BE2C (cell line): ENCODE measurements around the gene CD1D. TPM values are rescaled to one million over a fixed set of nuclear protein-coding genes. Genes with fewer than 3 reads are reported as not detected.

Experiments
- DNase-seq: peaks from one replicate; pipeline ENCODE4 v3.0.0-alpha.2; 2020
- H3K27me3 ChIP-seq: fragments of 250-450 bp; sonication (Bioruptor Pico); 2 replicates; pipeline ENCODE4 v1.5.1; 2020; ENCODE audit warnings: mild to moderate bottlenecking
- H3K36me3 ChIP-seq: fragments of 250-450 bp; sonication (Bioruptor Pico); 2 replicates; pipeline ENCODE4 v1.5.1; 2020; ENCODE audit warnings: mild to moderate bottlenecking
- H3K4me1 ChIP-seq: fragments of 250-450 bp; sonication (Bioruptor Pico); 2 replicates; pipeline ENCODE4 v1.5.1; 2020
- H3K4me3 ChIP-seq: 2 replicates; pipeline ENCODE4 v1.5.1; 2011; ENCODE audit warnings: low read depth, low read length
- H3K9me3 ChIP-seq: fragments of 250-450 bp; sonication (Bioruptor Pico); 2 replicates; pipeline ENCODE4 v1.5.1; 2020
- CTCF ChIP-seq: IDR thresholded peaks from 2 replicates; pipeline ENCODE4 v1.5.1; 2012; ENCODE audit warnings: mild to moderate bottlenecking, low read depth, low read length
- polyA plus RNA-seq: library from polyadenylated mRNA; unstranded; fragments of >200 nt; gene quantifications from one replicate; pipeline ENCODE4 v1.2.1, GENCODE V29; 2012; ENCODE audit warnings: low read depth, missing spikeins; ENCODE audit not compliant: insufficient read length, insufficient read depth

CD1D gene
- polyA plus RNA-seq = not detected

- Histone ChIP-seq H3K9me3 (no peaks in the 10 kb centered on the region), H3K36me3 (no peaks in the 10 kb centered on the region), H3K4me3 (no peak within 1 kb of the TSS; the same call in 1 of the 2 replicates), H3K27me3 (peaks cover 60% of the 10 kb centered on the region), H3K4me1 (no peaks in the 10 kb centered on the region)
- TF ChIP-seq CTCF = no peak
- peak; percentile 18 for DNase-seq
Measured at GRCh38 chr1:158180741-158181576, at the start of gene CD1D. Gene CD1D (plus strand): TSS chr1:158180895. CDS start chr1:158181102, 207 bp downstream.

DNA sequence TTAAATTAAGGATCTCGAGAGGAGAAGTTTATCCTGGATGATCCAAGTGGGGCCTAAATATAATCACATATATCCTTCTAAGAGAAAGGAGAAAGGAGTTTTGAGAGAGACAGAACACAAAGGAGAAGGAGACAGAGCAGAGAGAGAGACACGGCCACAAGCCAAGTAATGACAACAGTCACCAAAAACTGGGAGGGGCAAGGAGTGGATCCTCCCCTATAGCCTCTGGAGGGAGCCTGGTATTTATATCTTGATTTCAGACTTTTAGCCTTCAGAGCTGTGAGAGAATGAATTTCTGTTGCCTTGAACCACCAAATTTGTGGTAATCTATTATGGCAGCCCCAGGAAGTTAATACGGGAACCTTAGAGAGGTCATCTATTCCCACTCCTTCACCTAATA lies 49.5 kb upstream of the CD1D start:
- TF ChIP-seq CTCF = no peak
- H3K27me3 ChIP-seq = no peaks in the 10 kb centered on the region
- H3K9me3 ChIP-seq = no peaks in the 10 kb centered on the region
- no peak for DNase-seq
- H3K36me3 ChIP-seq = no peaks in the 10 kb centered on the region
- H3K4me1 ChIP-seq = no peaks in the 10 kb centered on the region
- no peak overlapping the region for H3K4me3 ChIP-seq

DNA sequence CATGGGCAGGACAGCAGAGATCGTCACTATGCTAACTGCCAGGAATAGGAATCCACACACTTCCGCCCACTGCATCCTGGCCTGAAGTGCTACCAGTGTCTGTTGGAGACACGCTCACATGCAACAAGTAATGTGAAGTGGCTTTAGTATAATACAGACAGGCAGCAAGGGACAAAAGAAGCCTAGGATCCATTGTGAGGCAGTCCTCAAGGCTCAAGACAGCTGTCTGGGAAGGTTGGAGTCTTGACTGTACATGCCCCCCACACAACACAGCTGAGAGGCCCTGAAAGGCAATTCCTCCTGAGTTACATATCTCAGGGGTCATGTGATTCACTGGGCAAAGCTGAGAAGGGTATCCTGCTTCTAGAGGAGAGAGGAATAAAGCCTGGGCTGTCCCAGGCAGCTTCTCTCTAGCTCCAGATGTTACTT lies 39.9 kb upstream of the CD1D start:
- Histone ChIP-seq H3K27me3 (no peaks in the 10 kb centered on the region), H3K36me3 (no peaks in the 10 kb centered on the region), H3K4me1 (no peaks in the 10 kb centered on the region), H3K4me3 (no peak overlapping the region), H3K9me3 (no peaks in the 10 kb centered on the region)
- TF ChIP-seq CTCF = no peak
- DNase-seq = no peak

- TF ChIP-seq CTCF = no peak
- Histone ChIP-seq H3K27me3 (no peaks in the 10 kb centered on the region), H3K4me3 (no peak overlapping the region), H3K9me3 (no peaks in the 10 kb centered on the region), H3K4me1 (no peaks in the 10 kb centered on the region), H3K36me3 (no peaks in the 10 kb centered on the region)
- peak; percentile 27 for DNase-seq
Measured at GRCh38 chr1:158145173-158145719, 35.4 kb upstream of the CD1D start.

GRCh38 chr1:158146165-158146564 lies 34.5 kb upstream of the CD1D start:
- no peaks in the 10 kb centered on the region for H3K36me3 ChIP-seq
- DNase-seq = no peak
- H3K9me3 ChIP-seq = no peaks in the 10 kb centered on the region
- H3K27me3 ChIP-seq = no peaks in the 10 kb centered on the region
- no peaks in the 10 kb centered on the region for H3K4me1 ChIP-seq
- no peak for TF ChIP-seq CTCF
- no peak overlapping the region for H3K4me3 ChIP-seq

- Histone ChIP-seq H3K36me3 (no peaks in the 10 kb centered on the region), H3K4me3 (no peak overlapping the region), H3K4me1 (no peaks in the 10 kb centered on the region), H3K27me3 (no peaks in the 10 kb centered on the region), H3K9me3 (no peaks in the 10 kb centered on the region)
- no peak for TF ChIP-seq CTCF
- no peak for DNase-seq
Measured at GRCh38 chr1:158146739-158147138, 34.0 kb upstream of the CD1D start.
